ENCODE data around the gene SEMG2. TPM values are rescaled to one million over a fixed set of nuclear protein-coding genes. Genes with fewer than 3 reads are reported as not detected.

The SEMG2 gene
- total and polyA plus RNA-seq, 2 donors (not counting 1 experiment from before 2014, with no cell fraction given): not detected

DNA sequence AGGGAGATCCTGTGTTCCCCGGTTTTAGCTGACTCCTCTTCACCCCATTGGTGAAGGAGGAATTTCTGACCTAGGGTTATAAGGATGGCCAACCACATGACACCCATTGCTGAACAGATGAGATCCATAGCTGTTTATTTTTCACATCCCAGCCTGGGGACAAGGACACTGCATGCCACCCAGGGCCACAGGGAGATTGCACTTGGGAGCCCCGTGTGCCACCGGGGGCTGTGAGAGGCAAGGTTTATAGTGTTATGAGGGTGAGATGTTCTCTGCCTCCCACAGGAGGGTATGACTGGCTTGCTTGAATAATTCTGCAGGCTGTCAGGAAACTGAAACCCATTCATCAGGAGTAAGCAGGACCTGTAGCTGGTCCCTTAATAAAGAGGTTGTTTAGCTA is 47.9 kb downstream of the SEMG2 start:
- no peaks in the 10 kb centered on the region for H3K9me3 Mint-ChIP-seq (ENCODE audit: insufficient read depth)
- no peak for DNase-seq
- no peak for TF ChIP-seq EZH2 (IDR thresholded peaks at IDR 0.05; ENCODE audit: borderline replicate concordance, insufficient read depth, low read depth, low read length, poor library complexity, severe bottlenecking)
- TF ChIP-seq, protein P1, sequence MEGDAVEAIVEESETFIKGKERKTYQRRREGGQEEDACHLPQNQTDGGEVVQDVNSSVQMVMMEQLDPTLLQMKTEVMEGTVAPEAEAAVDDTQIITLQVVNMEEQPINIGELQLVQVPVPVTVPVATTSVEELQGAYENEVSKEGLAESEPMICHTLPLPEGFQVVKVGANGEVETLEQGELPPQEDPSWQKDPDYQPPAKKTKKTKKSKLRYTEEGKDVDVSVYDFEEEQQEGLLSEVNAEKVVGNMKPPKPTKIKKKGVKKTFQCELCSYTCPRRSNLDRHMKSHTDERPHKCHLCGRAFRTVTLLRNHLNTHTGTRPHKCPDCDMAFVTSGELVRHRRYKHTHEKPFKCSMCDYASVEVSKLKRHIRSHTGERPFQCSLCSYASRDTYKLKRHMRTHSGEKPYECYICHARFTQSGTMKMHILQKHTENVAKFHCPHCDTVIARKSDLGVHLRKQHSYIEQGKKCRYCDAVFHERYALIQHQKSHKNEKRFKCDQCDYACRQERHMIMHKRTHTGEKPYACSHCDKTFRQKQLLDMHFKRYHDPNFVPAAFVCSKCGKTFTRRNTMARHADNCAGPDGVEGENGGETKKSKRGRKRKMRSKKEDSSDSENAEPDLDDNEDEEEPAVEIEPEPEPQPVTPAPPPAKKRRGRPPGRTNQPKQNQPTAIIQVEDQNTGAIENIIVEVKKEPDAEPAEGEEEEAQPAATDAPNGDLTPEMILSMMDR (IDR thresholded peaks at IDR 0.05): no peak
- no peaks in the 10 kb centered on the region for H3K4me1 Mint-ChIP-seq
- POLR2A ChIA-PET: no interaction called here
- H4K20me1 ChIP-seq (ENCODE audit: control insufficient read depth, insufficient read depth, low read length, poor library complexity, severe bottlenecking): no peaks in the 10 kb centered on the region
- H3K9me3 ChIP-seq (ENCODE audit: control extremely low read depth in 1 of 3, control insufficient read depth in 2 of 3, insufficient read depth in 1 of 3, low read length in 2 of 3): no peaks in the 10 kb centered on the region
- H3K79me2 ChIP-seq (ENCODE audit: control insufficient read depth, insufficient read depth, low read length): no peaks in the 10 kb centered on the region
- H3K36me3 ChIP-seq (replicated peaks in 1 of 2; ENCODE audit: control extremely low read depth in 1 of 2, control insufficient read depth in 1 of 2, extremely low read depth in 1 of 2, insufficient read depth in 2 of 2, low read length in 1 of 2): no peaks in the 10 kb centered on the region
- no peak overlapping the region for H2AFZ ChIP-seq (ENCODE audit: insufficient read depth, low read depth, low read length, poor library complexity, severe bottlenecking)
- no peak overlapping the region for H3K9ac ChIP-seq (ENCODE audit: low read length)
- peaks cover 58% of the 10 kb centered on the region for H3K27me3 Mint-ChIP-seq
- H3K27ac Mint-ChIP-seq: no peak overlapping the region
- H3K4me2 ChIP-seq (replicated peaks; ENCODE audit: low read depth, low read length, poor library complexity, severe bottlenecking): no peak overlapping the region
- no peak overlapping the region for H3K27ac ChIP-seq (ENCODE audit: low read length in 2 of 2)
- H3K4me1 ChIP-seq (ENCODE audit: control insufficient read depth in 2 of 2, insufficient read depth in 2 of 2, low read length in 2 of 2): no peaks in the 10 kb centered on the region
- no peak overlapping the region for H3K4me3 Mint-ChIP-seq
- ATAC-seq (ENCODE audit: low read depth): no peak
- H3K4me3 ChIP-seq (ENCODE audit: control extremely low read depth in 1 of 5, extremely low read depth in 1 of 5, insufficient read depth in 1 of 5, low read depth in 2 of 5, low read length in 4 of 5): no peak overlapping the region
- intact Hi-C loops (cut with micrococcal nuclease): no loop called here
- CTCF ChIA-PET: no interaction called here
- peaks cover 0 to 11% (median 2%) of the 10 kb centered on the region in 4 experiments for H3K27me3 ChIP-seq (replicated peaks in 1 of 4; ENCODE audit: control extremely low read depth in 1 of 4, control insufficient read depth in 3 of 4, insufficient read depth in 4 of 4, low read length in 3 of 4)
- 95% methylated on average over 2 of the region's 3 CpGs for whole genome bisulfite sequencing (ENCODE audit: insufficient coverage)

DNA sequence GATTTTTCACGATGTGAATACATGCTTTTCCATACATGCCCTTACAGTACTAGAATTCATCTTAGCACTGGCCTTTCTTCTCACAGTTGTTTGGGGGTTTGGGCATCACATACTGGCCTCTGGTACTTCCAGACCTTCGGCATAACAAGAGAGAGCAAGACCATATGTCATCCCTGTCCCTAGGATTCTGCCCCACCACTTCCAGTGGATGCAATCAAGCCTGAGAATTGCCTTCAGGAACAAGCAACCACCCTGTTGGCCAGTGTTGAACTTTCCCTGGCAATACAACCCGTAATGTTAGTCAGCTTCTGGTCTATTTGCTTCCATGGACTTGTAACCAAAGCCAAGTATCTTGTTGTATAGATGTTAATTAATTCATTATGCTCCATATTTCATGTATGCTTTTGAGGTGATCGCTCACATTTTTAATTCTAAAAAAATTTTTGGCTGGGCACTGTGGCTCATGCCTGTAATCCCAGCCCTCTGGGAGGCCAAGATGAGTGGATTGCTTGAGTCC is 48.6 kb downstream of the SEMG2 start:
- CTCF ChIA-PET: no interaction called here
- intact Hi-C loops (cut with micrococcal nuclease): no loop called here
- no peak for DNase-seq

More for the DNA sequence above, 48.6 kb downstream of the SEMG2 start:
- no peaks in the 10 kb centered on the region for H3K9me3 ChIP-seq (ENCODE audit: control extremely low read depth in 1 of 3, control insufficient read depth in 2 of 3, insufficient read depth in 1 of 3, low read length in 2 of 3)
- no peaks in the 10 kb centered on the region for H3K79me2 ChIP-seq (ENCODE audit: control insufficient read depth, insufficient read depth, low read length)
- no peaks in the 10 kb centered on the region for H3K36me3 ChIP-seq (replicated peaks in 1 of 2; ENCODE audit: control extremely low read depth in 1 of 2, control insufficient read depth in 1 of 2, extremely low read depth in 1 of 2, insufficient read depth in 2 of 2, low read length in 1 of 2)
- H3K27me3 ChIP-seq (replicated peaks in 1 of 4; ENCODE audit: control extremely low read depth in 1 of 4, control insufficient read depth in 3 of 4, insufficient read depth in 4 of 4, low read length in 3 of 4): peaks cover 0 to 13% (median 2%) of the 10 kb centered on the region in 4 experiments
- TF ChIP-seq EZH2 (IDR thresholded peaks at IDR 0.05; ENCODE audit: borderline replicate concordance, insufficient read depth, low read depth, low read length, poor library complexity, severe bottlenecking): no peak
- TF ChIP-seq, protein P1 (IDR thresholded peaks at IDR 0.05): no peak
- H3K4me3 ChIP-seq (ENCODE audit: control extremely low read depth in 1 of 5, extremely low read depth in 1 of 5, insufficient read depth in 1 of 5, low read depth in 2 of 5, low read length in 4 of 5): no peak overlapping the region
- WGBS (ENCODE audit: insufficient coverage): 75% methylated on average over 2 of the region's 4 CpGs
- no peak overlapping the region for H2AFZ ChIP-seq (ENCODE audit: insufficient read depth, low read depth, low read length, poor library complexity, severe bottlenecking)
- POLR2A ChIA-PET: no interaction called here
- no peak overlapping the region for H3K4me3 Mint-ChIP-seq
- H3K27ac Mint-ChIP-seq: no peak overlapping the region
- ATAC-seq (ENCODE audit: low read depth): no peak
- H4K20me1 ChIP-seq (ENCODE audit: control insufficient read depth, insufficient read depth, low read length, poor library complexity, severe bottlenecking): no peaks in the 10 kb centered on the region
- no peak overlapping the region for H3K27ac ChIP-seq (ENCODE audit: low read length in 2 of 2)
- H3K4me1 Mint-ChIP-seq: no peaks in the 10 kb centered on the region
- no peak overlapping the region for H3K9ac ChIP-seq (ENCODE audit: low read length)
- H3K4me2 ChIP-seq (replicated peaks; ENCODE audit: low read depth, low read length, poor library complexity, severe bottlenecking): no peak overlapping the region
- H3K9me3 Mint-ChIP-seq (ENCODE audit: insufficient read depth): no peaks in the 10 kb centered on the region
- peaks cover 57% of the 10 kb centered on the region for H3K27me3 Mint-ChIP-seq
- H3K4me1 ChIP-seq (ENCODE audit: control insufficient read depth in 2 of 2, insufficient read depth in 2 of 2, low read length in 2 of 2): no peaks in the 10 kb centered on the region

Other genes starting within 250 kb of the SEMG2 start
- gene KCNS1, start 120.2 kb upstream of the SEMG2 start, total RNA-seq: not detected in 2 replicates
- 0.04 TPM in 1 of 2 replicates, not detected in the other for gene KCNS1, start 120.2 kb upstream of the SEMG2 start, polyA plus RNA-seq
- gene WFDC5, start 106.2 kb upstream of the SEMG2 start, total RNA-seq: not detected in 2 replicates
- gene WFDC5, start 106.2 kb upstream of the SEMG2 start, polyA plus RNA-seq: not detected in 2 replicates
- not detected in 2 replicates for gene WFDC12, start 96.9 kb upstream of the SEMG2 start, total RNA-seq
- gene WFDC12, start 96.9 kb upstream of the SEMG2 start, polyA plus RNA-seq: not detected in 2 replicates
- gene PI3, start 46.5 kb upstream of the SEMG2 start, total RNA-seq: not detected in 2 replicates
- gene PI3, start 46.5 kb upstream of the SEMG2 start, polyA plus RNA-seq: 0.24 TPM in 1 of 2 replicates, not detected in the other
- gene SEMG1, start 14.3 kb upstream of the SEMG2 start, total RNA-seq: not detected in 2 replicates
- not detected in 2 replicates for gene SEMG1, start 14.3 kb upstream of the SEMG2 start, polyA plus RNA-seq
- not detected in 2 replicates for gene SLPI, start 33.2 kb downstream of the SEMG2 start, total RNA-seq
- gene SLPI, start 33.2 kb downstream of the SEMG2 start, polyA plus RNA-seq: not detected in 2 replicates
- gene RBPJL, start 85.5 kb downstream of the SEMG2 start, total RNA-seq: not detected in 2 replicates
- gene RBPJL, start 85.5 kb downstream of the SEMG2 start, polyA plus RNA-seq: not detected in 2 replicates
- not detected in 2 replicates for gene MATN4, start 86.9 kb downstream of the SEMG2 start, total RNA-seq
- not detected in 2 replicates for gene MATN4, start 86.9 kb downstream of the SEMG2 start, polyA plus RNA-seq
- 0.19 TPM in 1 of 2 replicates, not detected in the other for gene SDC4, start 127.1 kb downstream of the SEMG2 start, total RNA-seq
- 0.04 and 0.20 TPM in 2 replicates for gene SDC4, start 127.1 kb downstream of the SEMG2 start, polyA plus RNA-seq
- gene SYS1, start 141.8 kb downstream of the SEMG2 start, total RNA-seq: 57.7 and 61.4 TPM in 2 replicates
- gene SYS1, start 141.8 kb downstream of the SEMG2 start, polyA plus RNA-seq: 25.1 and 25.3 TPM in 2 replicates
- gene TP53TG5, start 157.0 kb downstream of the SEMG2 start, total RNA-seq: not detected in 2 replicates
- gene TP53TG5, start 157.0 kb downstream of the SEMG2 start, polyA plus RNA-seq: not detected in 2 replicates
- gene DBNDD2, start 186.9 kb downstream of the SEMG2 start, total RNA-seq: 3.6 TPM in 2 replicates
- 3.1 and 9.1 TPM in 2 replicates for gene DBNDD2, start 186.9 kb downstream of the SEMG2 start, polyA plus RNA-seq
- 106 and 110 TPM in 2 replicates for gene PIGT, start 194.8 kb downstream of the SEMG2 start, total RNA-seq
- gene PIGT, start 194.8 kb downstream of the SEMG2 start, polyA plus RNA-seq: 41.5 and 51.6 TPM in 2 replicates
- 1.0 TPM in 1 of 2 replicates, not detected in the other for gene WFDC2, start 248.4 kb downstream of the SEMG2 start, total RNA-seq
- 0.81 TPM in 1 of 2 replicates, not detected in the other for gene WFDC2, start 248.4 kb downstream of the SEMG2 start, polyA plus RNA-seq

All from B cell (primary cell).